Effector CD4-positive, alpha-beta T cell (primary cell): ENCODE measurements around the gene ACOXL.
"Not testable (repeated sequence)": the region's sequence is repeated elsewhere in the genome, so short reads cannot be mapped to it uniquely, and the experiment has no call there.

Experiments used
- DNase-seq: peaks from one replicate; pipeline ENCODE4 v3.0.0-alpha.2; 2020

ACOXL gene

DNA sequence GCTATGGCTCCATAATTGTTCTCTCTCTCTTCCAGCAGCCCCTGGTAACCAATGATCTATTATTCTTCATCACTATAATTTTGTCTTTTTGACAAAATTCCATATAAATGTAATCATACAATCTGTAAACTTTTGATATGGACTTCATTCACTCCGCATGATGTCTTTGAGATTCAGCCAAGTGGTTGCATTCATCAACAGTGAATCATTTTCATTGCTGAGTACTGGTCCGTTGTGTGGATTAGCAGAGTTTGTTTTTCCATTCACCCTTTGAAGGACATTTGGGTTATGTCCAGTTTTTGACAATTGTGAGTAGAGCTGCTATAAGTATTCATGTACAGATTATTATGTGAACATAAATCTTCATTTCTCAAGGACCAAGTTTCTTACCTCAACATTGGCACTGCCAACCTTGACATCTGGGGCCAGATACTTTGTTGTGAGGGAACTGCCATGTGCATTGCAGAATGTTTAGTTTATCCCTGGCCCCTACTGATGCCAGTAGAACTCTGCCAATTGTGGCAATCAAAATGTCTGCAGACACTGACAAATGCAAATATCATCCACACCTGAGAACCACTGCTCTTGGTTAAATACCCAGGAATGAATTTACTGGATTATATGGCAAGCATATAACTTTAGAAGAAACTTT is 340.0 kb downstream of the ACOXL start:
- no peak for DNase-seq

GRCh38 chr2:111082659-111083058 is 350.3 kb downstream of the ACOXL start:
- DNase-seq = not testable (repeated sequence)

DNA sequence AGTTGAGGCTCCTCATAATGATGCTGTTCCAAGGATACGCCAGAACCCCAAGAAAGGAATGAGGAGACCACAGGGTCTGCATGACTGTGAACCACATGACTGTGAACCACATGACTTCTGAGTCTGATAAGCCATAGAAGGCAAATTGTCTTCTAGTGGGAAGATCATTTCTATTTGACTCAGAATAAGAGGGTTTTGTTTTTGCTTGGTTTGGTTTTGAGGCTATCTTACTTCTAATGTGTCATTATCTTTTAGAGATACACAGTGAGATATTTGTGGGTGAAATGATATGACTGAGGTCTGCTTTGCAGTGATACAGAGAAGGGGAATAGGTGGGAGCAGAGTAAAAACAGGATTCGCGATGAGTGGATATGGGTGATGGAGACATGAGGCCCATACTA is 359.4 kb downstream of the ACOXL start:
- no peak for DNase-seq

DNA sequence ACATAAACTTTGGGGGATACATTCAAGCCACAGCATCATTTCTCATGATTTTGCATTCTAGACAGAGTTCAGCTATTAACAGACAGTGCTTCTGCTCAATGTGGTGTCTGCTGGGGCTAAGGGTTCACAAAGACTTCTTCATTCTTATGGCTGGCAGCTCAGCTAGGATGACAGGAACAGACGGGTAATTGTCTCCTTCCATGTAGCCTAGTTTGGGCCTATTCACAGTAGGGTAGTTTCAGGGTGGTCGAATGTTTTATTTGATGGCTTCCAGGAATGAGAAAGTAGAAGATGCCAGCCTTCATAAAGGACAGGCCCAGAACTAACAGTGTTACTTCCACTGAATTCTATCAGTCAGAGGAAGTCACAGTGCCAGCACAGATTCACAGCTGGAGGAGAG is 362.3 kb downstream of the ACOXL start:
- DNase-seq = no peak

- DNase-seq = no peak
Observed at GRCh38 chr2:111095434-111095833, 363.1 kb downstream of the ACOXL start.

GRCh38 chr2:111099402-111099801 is 367.0 kb downstream of the ACOXL start:
- DNase-seq = no peak

DNA sequence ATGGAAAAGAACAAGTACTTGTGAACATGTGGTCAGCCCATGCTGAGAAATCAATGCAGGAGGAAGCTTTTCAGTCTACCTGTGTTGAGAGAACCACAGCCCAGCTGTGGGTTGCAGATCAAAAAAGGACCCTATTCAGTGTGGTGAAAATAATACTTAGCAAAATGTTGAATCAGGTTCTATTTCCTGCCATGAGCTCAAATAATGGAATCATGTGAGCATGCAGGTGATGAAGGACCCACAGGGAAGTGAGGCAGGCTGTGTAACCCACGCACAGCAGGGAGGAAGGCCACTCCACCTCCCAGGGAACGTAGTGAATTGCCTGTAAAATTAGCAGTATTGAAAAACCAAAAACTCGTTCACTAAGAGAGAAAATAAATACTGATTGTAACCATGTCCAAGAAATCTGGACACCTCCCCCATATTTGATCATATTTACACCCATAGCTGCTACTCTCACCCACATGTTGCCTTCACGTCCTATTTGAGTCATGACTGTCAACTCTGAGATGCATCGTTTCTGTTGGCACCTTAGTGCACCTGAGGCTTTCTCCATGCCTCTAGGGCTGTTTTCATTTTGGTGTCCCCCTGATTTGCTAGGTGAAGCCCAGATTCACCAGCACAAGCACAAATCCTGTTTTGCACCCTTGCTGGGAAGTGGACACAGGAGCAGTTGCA is 367.9 kb downstream of the ACOXL start:
- DNase-seq = no peak

DNA sequence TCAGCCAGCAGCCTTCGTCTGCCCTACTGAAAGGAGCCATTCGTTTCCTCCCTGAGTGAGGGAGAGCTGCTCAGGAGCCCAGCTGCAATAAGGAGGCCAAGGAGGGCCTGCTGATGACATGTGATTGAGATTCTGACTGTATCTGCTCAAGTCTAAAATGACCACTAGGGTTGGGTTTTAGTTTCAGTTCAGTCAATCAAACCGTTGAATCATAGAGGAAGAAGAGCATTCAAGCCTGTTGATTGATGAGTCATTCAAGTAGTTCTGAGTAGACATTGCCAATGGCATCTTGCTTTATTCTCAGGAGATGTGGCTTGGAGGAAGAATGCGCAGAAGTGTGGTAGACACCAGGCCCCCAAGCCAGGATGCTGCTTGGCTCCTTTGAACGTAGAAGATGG is 368.4 kb downstream of the ACOXL start:
- no peak for DNase-seq

DNA sequence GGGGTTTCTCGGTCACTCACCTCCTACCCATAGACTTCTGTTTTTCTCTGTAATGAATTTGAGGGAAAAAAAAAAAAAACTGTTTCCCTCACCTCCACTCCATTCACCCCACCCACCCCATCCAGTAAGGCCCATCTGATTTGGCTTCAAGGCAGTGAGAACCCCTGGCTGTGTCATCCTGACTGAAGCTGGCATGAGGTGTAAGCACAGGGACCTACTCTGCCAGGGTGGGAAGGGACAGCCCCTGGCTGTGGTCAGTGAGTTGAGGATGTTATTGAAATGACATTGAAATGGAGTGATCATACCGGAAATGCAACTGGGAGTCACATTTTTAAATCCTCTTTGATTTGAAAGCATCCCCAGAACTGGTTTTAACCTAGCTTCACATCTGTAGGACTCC is 369.2 kb downstream of the ACOXL start:
- no peak for DNase-seq

DNA sequence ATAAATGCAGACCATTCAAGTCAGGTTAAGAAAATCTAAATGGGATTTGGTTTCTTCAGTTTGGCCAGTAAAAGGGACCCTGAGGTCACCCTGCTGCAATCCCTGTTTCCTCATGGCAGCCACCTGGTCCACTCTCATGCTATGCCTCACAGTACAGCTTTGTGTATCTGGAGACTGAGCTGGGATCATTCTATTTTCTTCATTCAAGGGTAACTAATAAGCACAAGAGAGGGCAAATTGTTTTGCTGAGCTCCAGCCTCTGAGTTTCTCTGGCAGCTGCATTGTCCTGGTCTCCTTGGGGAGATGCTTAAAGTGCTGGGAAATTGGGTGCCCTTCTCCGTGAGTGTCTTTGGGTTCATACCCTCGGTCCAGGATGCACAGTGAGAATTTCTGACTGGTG is 369.8 kb downstream of the ACOXL start:
- DNase-seq = no peak

- DNase-seq = no peak
Observed at GRCh38 chr2:111105926-111106325, 373.6 kb downstream of the ACOXL start.

DNA sequence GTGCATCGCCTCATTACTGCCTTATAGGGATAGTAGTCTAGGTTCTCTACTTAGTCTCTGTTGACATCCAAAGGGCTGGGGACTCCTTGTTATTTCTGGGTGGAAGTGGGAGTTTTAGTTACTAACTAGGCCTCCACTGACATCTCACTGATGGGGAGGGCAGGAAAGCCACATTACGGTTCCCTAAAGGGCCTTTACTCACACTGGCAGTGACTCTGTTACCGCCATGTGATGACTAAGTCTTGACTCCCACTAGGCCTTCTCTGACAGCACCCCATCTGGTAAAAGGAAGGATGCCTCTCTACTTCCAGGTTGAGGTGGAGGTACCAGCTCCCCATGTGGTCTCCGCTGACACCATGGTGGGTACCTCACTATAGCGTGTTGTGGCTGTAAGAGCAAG is 374.3 kb downstream of the ACOXL start:
- DNase-seq = no peak

DNA sequence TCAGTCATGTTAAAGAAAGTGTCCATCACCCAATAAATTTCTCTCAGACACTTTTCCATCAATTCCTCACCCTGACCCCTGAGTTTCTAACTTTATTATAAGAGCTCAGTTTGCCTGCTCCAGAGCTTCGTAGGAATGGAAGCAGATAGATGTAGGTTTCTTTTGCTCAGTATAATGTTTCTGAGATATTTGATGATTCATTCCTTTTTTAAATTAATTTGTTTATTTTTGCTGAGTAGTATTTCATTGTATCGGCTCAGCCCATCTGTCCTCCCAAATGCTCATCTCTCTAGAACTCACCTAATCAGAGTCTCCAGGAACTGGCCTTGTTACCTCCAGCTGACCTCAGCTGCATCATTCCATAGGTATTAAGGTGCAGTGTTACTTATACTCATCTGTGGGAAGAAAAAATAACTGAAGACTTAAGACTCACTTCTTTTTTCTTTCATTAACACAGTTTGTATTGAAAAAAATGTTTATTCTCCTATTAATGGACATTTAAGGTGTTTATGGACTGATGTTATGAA is 376.4 kb downstream of the ACOXL start:
- no peak for DNase-seq

DNA sequence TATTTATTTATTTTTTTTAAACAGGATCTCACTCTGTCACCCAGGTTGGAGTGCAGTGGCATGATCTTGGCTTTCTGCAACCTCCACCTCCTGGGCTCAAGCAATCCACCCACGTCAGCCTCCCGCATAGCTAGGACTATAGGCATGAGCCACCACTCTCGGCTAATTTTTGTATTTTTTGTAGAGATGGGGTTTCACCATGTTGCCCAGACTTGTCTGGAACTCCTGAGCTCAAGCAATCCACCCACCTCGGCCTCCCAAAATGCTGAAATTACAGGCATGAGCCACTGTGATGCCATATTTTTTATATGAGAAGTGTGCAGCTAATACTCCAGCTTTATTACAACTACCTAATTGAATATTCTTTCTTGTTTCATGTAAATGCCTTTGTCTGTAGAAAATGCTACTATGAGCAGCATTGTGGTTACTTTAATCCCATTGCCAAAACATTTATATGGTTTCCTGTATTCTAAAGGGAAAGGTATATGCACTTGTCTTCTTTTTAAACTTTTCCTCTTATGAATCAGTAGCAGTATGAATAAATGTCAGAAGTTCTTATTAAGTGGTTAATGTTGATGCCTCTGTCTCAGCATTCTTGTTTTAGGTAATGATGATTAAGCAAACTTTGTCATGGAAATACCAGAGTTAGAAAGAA is 378.9 kb downstream of the ACOXL start:
- no peak for DNase-seq

DNA sequence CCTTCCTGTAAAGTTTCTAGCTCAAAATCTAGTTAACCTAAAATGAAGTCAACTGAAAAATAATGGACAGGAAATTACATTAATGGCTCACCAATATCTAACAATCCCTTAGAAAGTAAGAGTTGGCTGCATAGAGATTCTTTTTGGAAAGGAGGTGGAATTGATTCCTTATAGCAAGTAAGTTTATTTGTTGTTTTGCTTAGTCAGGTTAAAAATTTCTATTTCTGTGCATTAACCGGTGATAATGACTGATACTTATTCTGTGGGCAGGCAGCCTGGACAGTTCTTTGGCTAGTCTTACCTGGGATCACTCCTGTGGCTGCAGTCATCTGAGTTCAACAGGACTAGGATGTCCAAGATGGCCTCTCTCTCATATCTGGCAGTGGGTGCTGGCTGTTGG is 381.5 kb downstream of the ACOXL start:
- no peak for DNase-seq

DNA sequence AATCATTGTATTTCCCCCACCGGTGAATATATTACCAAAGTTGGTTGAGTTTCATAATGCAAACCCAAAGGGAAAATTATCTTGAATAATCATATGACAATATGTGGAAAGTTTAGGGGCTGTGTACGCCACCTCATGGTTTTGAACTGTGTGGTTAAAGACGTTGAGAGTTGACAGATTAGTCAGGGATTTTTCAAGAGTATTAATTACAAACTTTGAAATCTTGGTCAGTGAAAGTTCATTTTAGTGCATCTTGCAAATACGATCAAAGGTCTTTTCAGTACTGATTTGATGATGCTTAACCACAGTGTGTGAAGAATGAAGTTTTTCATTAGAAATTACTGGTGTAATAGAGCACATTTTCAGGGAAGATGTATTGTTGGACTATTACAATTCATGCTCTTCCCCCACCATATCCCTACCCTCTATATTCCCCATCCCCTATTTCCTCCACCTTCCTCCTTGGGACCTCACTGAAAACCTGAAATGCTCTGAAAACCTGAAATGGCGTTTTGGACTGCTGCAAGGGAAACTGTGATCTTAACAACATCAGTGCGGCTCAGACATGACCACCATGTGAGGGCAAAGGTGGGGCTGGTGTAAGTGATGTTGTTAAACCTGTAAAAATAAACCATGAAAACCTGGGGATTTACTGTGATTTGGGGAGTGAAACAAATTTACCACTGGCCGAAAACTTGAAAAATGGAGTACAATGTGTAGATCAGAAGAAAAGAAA is 383.8 kb downstream of the ACOXL start:
- DNase-seq = no peak

DNA sequence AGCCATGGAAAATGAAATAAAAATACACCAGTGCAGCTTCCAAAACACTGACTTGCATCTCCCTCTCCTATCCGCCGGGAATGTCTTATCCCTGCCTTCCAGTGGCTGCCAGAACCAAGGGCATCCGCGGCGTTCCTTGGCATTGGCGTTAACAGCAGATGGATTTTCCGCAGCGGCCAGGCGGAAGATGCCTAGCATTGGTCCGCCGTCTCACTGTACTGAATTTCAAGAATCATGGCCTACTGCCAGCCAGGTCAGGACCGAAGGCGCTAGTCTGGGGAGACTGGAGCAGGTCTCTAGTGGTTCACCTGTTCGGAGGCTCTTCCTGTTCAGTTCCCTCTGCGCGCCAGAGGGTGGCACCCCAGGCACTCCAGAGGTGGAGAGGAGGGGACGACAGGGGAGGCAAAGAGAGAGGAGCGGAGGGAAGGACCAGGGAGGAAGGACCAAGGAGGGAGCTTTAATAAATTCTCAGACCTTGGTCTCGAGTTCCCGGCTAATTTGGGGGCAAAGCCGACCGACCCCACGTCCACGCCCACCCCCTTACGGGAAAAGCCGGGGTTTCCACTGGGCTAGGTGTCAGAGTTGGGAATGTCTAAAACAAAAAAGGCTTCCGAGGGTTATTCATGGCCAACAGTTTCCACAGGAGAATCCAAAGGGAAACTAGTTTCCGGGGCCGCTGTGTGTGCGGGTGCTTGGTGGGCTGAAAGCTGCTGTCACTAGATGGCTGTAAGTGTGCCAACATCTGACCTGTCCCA is 384.6 kb downstream of the ACOXL start:
- peak; percentile 59 for DNase-seq

GRCh38 chr2:111117598-111118480 is 385.5 kb downstream of the ACOXL start:
- no peak for DNase-seq

- DNase-seq = peak; percentile 6
Observed at GRCh38 chr2:111118481-111118980, 386.2 kb downstream of the ACOXL start.

- DNase-seq = peak; percentile 8
Observed at GRCh38 chr2:111118981-111119821, 386.8 kb downstream of the ACOXL start.
